Liver (tissue), 9 donors: ENCODE results near the gene TMEM248. TPM values are rescaled to one million over a fixed set of nuclear protein-coding genes. Genes with fewer than 3 reads are reported as not detected.

Experiments
- DNase-seq: peaks from one replicate; pipeline ENCODE4 v3.0.0-alpha.2; 2017; ENCODE audit warnings: low spot score
- H3K27ac ChIP-seq, 2 donors: one replicate each; pipeline ENCODE4 v1.7.0; 2013; ENCODE audit warnings: inconsistent platforms in 2 of 2, low read length in 2 of 2, control low read depth in 1 of 2, low read depth in 1 of 2, mild to moderate bottlenecking in 1 of 2
- H3K27me3 ChIP-seq, 4 donors: one replicate each; pipeline versions ENCODE4 v1.6.1 to v1.7.0; 2013; ENCODE audit warnings: low read length in 3 of 4, inconsistent platforms in 1 of 4, mild to moderate bottlenecking in 1 of 4, moderate library complexity in 1 of 4; ENCODE audit not compliant: control insufficient read depth in 4 of 4, insufficient read depth in 4 of 4
- H3K36me3 ChIP-seq, 4 donors: one replicate each; pipeline versions ENCODE4 v1.6.1 to v1.7.0; 2013; ENCODE audit warnings: low read length in 3 of 4, mild to moderate bottlenecking in 3 of 4, low read depth in 1 of 4, moderate library complexity in 1 of 4; ENCODE audit not compliant: control insufficient read depth in 4 of 4, insufficient read depth in 3 of 4
- H3K4me1 ChIP-seq, 4 donors: one replicate each; pipeline versions ENCODE4 v1.6.1 to v1.7.0; 2013; ENCODE audit warnings: low read length in 3 of 4, mild to moderate bottlenecking in 3 of 4, moderate library complexity in 1 of 4; ENCODE audit not compliant: control insufficient read depth in 4 of 4, insufficient read depth in 4 of 4
- H3K4me3 ChIP-seq, 3 donors: one replicate each; pipeline versions ENCODE4 v1.6.1 to v1.7.0; 2013; ENCODE audit warnings: low read length in 3 of 3, control low read depth in 1 of 3, low read depth in 1 of 3, mild to moderate bottlenecking in 1 of 3
- H3K9ac ChIP-seq, 2 donors: one replicate each; pipeline ENCODE4 v1.7.0; 2013; ENCODE audit warnings: low read length in 2 of 2, mild to moderate bottlenecking in 2 of 2, moderate library complexity in 2 of 2, control low read depth in 1 of 2, low read depth in 1 of 2
- H3K9me3 ChIP-seq, 4 donors: one replicate each; pipeline versions ENCODE4 v1.6.1 to v1.7.0; 2013; ENCODE audit warnings: low read length in 3 of 4; ENCODE audit not compliant: control insufficient read depth in 4 of 4
- ATF3 ChIP-seq: IDR thresholded peaks from 2 replicates; pipeline ENCODE4 v1.6.1; 2016; ENCODE audit warnings: antibody characterized with exemption
- CTCF ChIP-seq: fragments of 150-350 bp; IDR thresholded peaks from 2 replicates; pipeline ENCODE4 v1.5.1; 2017; ENCODE audit warnings: improper control_type of control experiment, low read depth, low read length; ENCODE audit not compliant: missing input control
- FOXA2 ChIP-seq: IDR thresholded peaks from 2 replicates; pipeline ENCODE4 v1.6.1; 2016; ENCODE audit warnings: antibody characterized with exemption
- GABPA ChIP-seq, 2 donors: IDR thresholded peaks in 1 of 2; conservative IDR thresholded peaks in 1 of 2; 2 replicates each; pipeline ENCODE4 v1.6.1; 2016; ENCODE audit warnings: antibody characterized with exemption in 2 of 2, mild to moderate bottlenecking in 1 of 2, moderate library complexity in 1 of 2
- HNF4A ChIP-seq, 2 donors: conservative IDR thresholded peaks; 2 replicates each; pipeline ENCODE4 v1.6.1; 2016; ENCODE audit warnings: antibody characterized with exemption in 2 of 2, mild to moderate bottlenecking in 2 of 2
- HNF4G ChIP-seq: IDR thresholded peaks from 2 replicates; pipeline ENCODE4 v1.6.1; 2016; ENCODE audit warnings: antibody characterized with exemption
- JUND ChIP-seq, 2 donors: IDR thresholded peaks; 2 replicates each; pipeline ENCODE4 v1.6.1; 2016; ENCODE audit warnings: antibody characterized with exemption in 2 of 2
- MAX ChIP-seq: IDR thresholded peaks from 2 replicates; pipeline ENCODE4 v1.6.1; 2016; ENCODE audit warnings: antibody characterized with exemption
- NR2F2 ChIP-seq: IDR thresholded peaks from 2 replicates; pipeline ENCODE4 v1.6.1; 2016; ENCODE audit warnings: antibody characterized with exemption
- RAD21 ChIP-seq, 2 donors: IDR thresholded peaks; 2 replicates each; pipeline ENCODE4 v1.6.1; 2016; ENCODE audit warnings: antibody characterized with exemption in 2 of 2, mild to moderate bottlenecking in 2 of 2
- REST ChIP-seq: IDR thresholded peaks from 2 replicates; pipeline ENCODE4 v1.6.1; 2016; ENCODE audit warnings: antibody characterized with exemption, mild to moderate bottlenecking
- RXRA ChIP-seq, 2 donors: IDR thresholded peaks; 2 replicates each; pipeline ENCODE4 v1.6.1; 2017 to 2018; ENCODE audit warnings: antibody characterized with exemption in 2 of 2, mild to moderate bottlenecking in 1 of 2
- SP1 ChIP-seq: IDR thresholded peaks from 2 replicates; pipeline ENCODE4 v1.6.1; 2018; ENCODE audit warnings: antibody characterized with exemption, mild to moderate bottlenecking
- YY1 ChIP-seq: IDR thresholded peaks from 2 replicates; pipeline ENCODE4 v1.6.1; 2016; ENCODE audit warnings: antibody characterized with exemption, mild to moderate bottlenecking
- ZBTB33 ChIP-seq: IDR thresholded peaks from 2 replicates; pipeline ENCODE4 v1.6.1; 2016; ENCODE audit warnings: antibody characterized with exemption
- WGBS: extraction: QIAGEN DNeasy Blood & Tissue Kit; methylation state at CpG from one replicate; pipeline ENCODE4 v1.1.7; 2013; 5-methylcytosine and 5-hydroxymethylcytosine counted together
- polyA plus RNA-seq, 2 donors: library from polyadenylated mRNA; stranded (reverse) in 1 of 2; unstranded in 1 of 2; fragments of 200-250 nt in 1 of 2; fragments of >200 nt in 1 of 2; fragmentation: Nextera tagmentation in 1 of 2; extraction: Ambion mirVana in 1 of 2; gene quantifications; one replicate each; pipeline versions ENCODE4 v1.2.1 to v1.2.3, GENCODE V29; 2013 to 2015
- total RNA-seq, 2 donors: library from RNA; depleted of rRNA; stranded (reverse); fragments of >200 nt; gene quantifications; one replicate each; pipeline ENCODE4 v1.2.3, GENCODE V29; 2014
- donor health status: healthy.
- donor health status: healthy.
- donor health status: healthy.
- donor health status: healthy.
- donor health status: healthy.

The TMEM248 gene
- total and polyA plus RNA-seq, 4 donors: 31.4 to 45.6 (median 41.6) TPM

GRCh38 chr7:66939325-66939724, 18.3 kb downstream of the TMEM248 start:
- Histone ChIP-seq H3K4me1 (no peaks in the 10 kb centered on the region), H3K4me3 (no peak overlapping the region), H3K9ac (no peak overlapping the region), H3K27me3 (no peaks in the 10 kb centered on the region), H3K36me3 (peaks cover 5 to 23% (median 14%) of the 10 kb centered on the region in 4 donors), H3K9me3 (no peaks in the 10 kb centered on the region), H3K27ac (no peak overlapping the region)
- no peak for TF ChIP-seq HNF4G
- no peak for TF ChIP-seq RAD21 (IDR thresholded peaks at IDR 0.05)
- no peak for TF ChIP-seq JUND (IDR thresholded peaks at IDR 0.05)
- no peak for TF ChIP-seq NR2F2
- TF ChIP-seq CTCF: no peak
- TF ChIP-seq HNF4A (conservative IDR thresholded peaks at IDR 0.05): no peak
- TF ChIP-seq YY1: no peak
- TF ChIP-seq FOXA2: no peak
- no peak for TF ChIP-seq RXRA (IDR thresholded peaks at IDR 0.05)
- no peak for TF ChIP-seq ZBTB33
- 94% methylated on average over 4 of the region's 4 CpGs for WGBS
- no peak for DNase-seq

GRCh38 chr7:66946545-66946944, 25.5 kb downstream of the TMEM248 start:
- no peak for DNase-seq
- Histone ChIP-seq H3K9me3 (no peaks in the 10 kb centered on the region), H3K27ac (no peak overlapping the region), H3K9ac (no peak overlapping the region), H3K36me3 (peaks cover 20 to 71% (median 53%) of the 10 kb centered on the region in 4 donors), H3K4me3 (no peak overlapping the region), H3K4me1 (no peaks in the 10 kb centered on the region), H3K27me3 (no peaks in the 10 kb centered on the region)
- WGBS: 68% methylated on average over 2 of the region's 2 CpGs
- TF ChIP-seq SP1 (no peak), NR2F2 (peak; percentile 81)

- Histone ChIP-seq H3K27ac (no peak overlapping the region), H3K36me3 (peaks cover 25 to 75% (median 52%) of the 10 kb centered on the region in 4 donors), H3K27me3 (no peaks in the 10 kb centered on the region), H3K4me1 (no peaks in the 10 kb centered on the region), H3K4me3 (no peak overlapping the region), H3K9me3 (no peaks in the 10 kb centered on the region), H3K9ac (no peak overlapping the region)
- no peak for TF ChIP-seq GABPA (IDR thresholded peaks at IDR 0.05 in 1 of 2, conservative IDR thresholded peaks at IDR 0.05 in 1 of 2)
- TF ChIP-seq MAX: no peak
- TF ChIP-seq HNF4G: no peak
- no peak for TF ChIP-seq RXRA (IDR thresholded peaks at IDR 0.05)
- no peak for TF ChIP-seq REST
- TF ChIP-seq JUND (IDR thresholded peaks at IDR 0.05): no peak
- no peak for TF ChIP-seq FOXA2
- no peak for TF ChIP-seq NR2F2
- no peak for TF ChIP-seq RAD21 (IDR thresholded peaks at IDR 0.05)
- no peak for TF ChIP-seq ATF3
- 95% methylated on average over 19 of the region's 19 CpGs for WGBS
- no peak for DNase-seq
These were observed 27.6 kb downstream of the TMEM248 start for GRCh38 chr7:66948480-66949109.
